K562 (cell line): Measurements from ENCODE around the gene ISLR2. TPM values are rescaled to one million over a fixed set of nuclear protein-coding genes. Genes with fewer than 3 reads are reported as not detected.
A peak's percentile ranks its signal among the peaks of the same experiment; 100 is the strongest.

Source experiments
- ATAC-seq: fragments of 200-7000 bp; cut with Tn5 transposase; 3 replicates; pipeline ENCODE4 v1.9.1; 2020; ENCODE audit warnings: moderate library complexity
- BruUV-seq: library from RNA; stranded (reverse); fragments of 400-500 nt; replicated peaks from 2 replicates; lab custom pipeline; 2021; lab: Mats Ljungman, UMichigan
- CTCF ChIA-PET: fragments of 300-600 bp; formaldehyde crosslinking; extraction: SDS; loops from one replicate; lab custom pipeline; 2021; ENCODE audit warnings: low intra/inter-chr PET ratio; lab: Yijun Ruan, JAX
- POLR2A ChIA-PET: fragments of 300-600, 350-650 bp; sonication (Branson Sonifier 250); formaldehyde crosslinking; extraction: SDS; loops from one replicate; lab custom pipeline; 2021; ENCODE audit warnings: antibody characterized with exemption, inconsistent platforms; lab: Yijun Ruan, JAX
- DNase-seq, 4 experiments: peaks; one replicate each; pipeline versions ENCODE4 v3.0.0 to v3.0.0-alpha.2; 2011 to 2018; ENCODE audit warnings: low spot score in 3 of 4, mixed read lengths in 3 of 4; ENCODE audit errors: extremely low read depth in 1 of 4
- FAIRE-seq: peaks from 2 replicates; lab custom pipeline; 2011; peaks lifted over from hg19 to GRCh38; lab: Jason Lieb, UNC
- H2AFZ ChIP-seq: 2 replicates; pipeline ENCODE4 v1.6.0; 2011; ENCODE audit warnings: low read depth, low read length, control low read depth, inconsistent platforms
- H3K27ac ChIP-seq: fragments of 200-600 bp; 3 replicates; pipeline ENCODE4 v1.8.0; 2011; ENCODE audit warnings: low read depth, mild to moderate bottlenecking, control low read depth, inconsistent platforms, low read length, moderate library complexity, mixed read lengths; ENCODE audit errors: extremely low read depth
- H3K27me3 ChIP-seq, 2 experiments: fragments of 300-600 bp in 1 of 2; 2 replicates in 1 of 2; 3 replicates in 1 of 2; pipeline versions ENCODE4 v1.6.0 to v1.8.0; 2011; ENCODE audit warnings: inconsistent platforms in 2 of 2, low read length in 2 of 2, mild to moderate bottlenecking in 1 of 2, mixed read lengths in 1 of 2, moderate library complexity in 1 of 2; ENCODE audit not compliant: control insufficient read depth in 2 of 2, insufficient read depth in 2 of 2
- H3K36me3 ChIP-seq: fragments of 300-600 bp; 3 replicates; pipeline ENCODE4 v1.8.0; 2011; ENCODE audit warnings: mild to moderate bottlenecking, low read length, inconsistent platforms; ENCODE audit not compliant: control insufficient read depth, insufficient read depth
- H3K4me1 ChIP-seq, 2 experiments: fragments of 200-600 bp in 1 of 2; replicated peaks in 1 of 2; 2 replicates in 1 of 2; 3 replicates in 1 of 2; pipeline versions ENCODE4 v1.5.1 to v1.8.0; 2011; ENCODE audit warnings: inconsistent platforms in 2 of 2, low read length in 2 of 2, mild to moderate bottlenecking in 1 of 2, mixed read lengths in 1 of 2, moderate library complexity in 1 of 2; ENCODE audit not compliant: control insufficient read depth in 2 of 2, insufficient read depth in 2 of 2
- H3K4me2 ChIP-seq: 2 replicates; pipeline ENCODE4 v1.6.1; 2011; ENCODE audit warnings: low read length, control low read depth, inconsistent platforms, mixed read lengths; ENCODE audit not compliant: insufficient read depth
- H3K4me3 ChIP-seq: fragments of 200-600 bp; sonication (generic), shearing (Covaris generic); 2 replicates; pipeline ENCODE4 v1.5.1; 2016; ENCODE audit warnings: control low read depth, inconsistent platforms
- H3K79me2 ChIP-seq: fragments of 200-600 bp; 3 replicates; pipeline ENCODE4 v1.8.0; 2011; ENCODE audit warnings: low read length, inconsistent platforms; ENCODE audit not compliant: control insufficient read depth, insufficient read depth
- H3K9ac ChIP-seq, 2 experiments: 2 replicates each; pipeline versions ENCODE4 v1.6.0 to v1.6.1; 2011; ENCODE audit warnings: low read depth in 2 of 2, low read length in 2 of 2, control low read depth in 1 of 2, inconsistent platforms in 1 of 2, mild to moderate bottlenecking in 1 of 2, mixed read lengths in 1 of 2; ENCODE audit not compliant: insufficient read depth in 1 of 2
- H3K9me1 ChIP-seq: one replicate; pipeline ENCODE4 v1.6.0; 2011; ENCODE audit warnings: inconsistent platforms, mild to moderate bottlenecking, low read length, moderate library complexity; ENCODE audit not compliant: control insufficient read depth, insufficient read depth
- H3K9me3 ChIP-seq: replicated peaks from 2 replicates; pipeline ENCODE4 v1.5.1; 2011; ENCODE audit warnings: low read depth, low read length, inconsistent platforms; ENCODE audit not compliant: control insufficient read depth, insufficient read depth
- H4K20me1 ChIP-seq: replicated peaks from 2 replicates; pipeline ENCODE4 v1.6.1; 2011; ENCODE audit warnings: low read length, inconsistent platforms, mixed read lengths; ENCODE audit not compliant: control insufficient read depth, insufficient read depth
- CBX1 ChIP-seq: sonication (generic); IDR thresholded peaks from 2 replicates; pipeline ENCODE4 v1.6.1; 2016; ENCODE audit warnings: antibody characterized with exemption, low read depth, mild to moderate bottlenecking
- ERF ChIP-seq: fragments of 450-650 bp; formaldehyde crosslinking; IDR thresholded peaks from 2 replicates; pipeline ENCODE4 v1.4.0; 2020; ENCODE audit warnings: mild to moderate bottlenecking, mixed read lengths
- KLF10 ChIP-seq: fragments of 250-450 bp; sonication (Bioruptor Pico); IDR thresholded peaks from 2 replicates; pipeline ENCODE4 v1.6.1; 2021; ENCODE audit warnings: matching md5 sums
- MBD2 ChIP-seq: sonication (generic); IDR thresholded peaks from 2 replicates; pipeline ENCODE4 v1.6.1; 2016; ENCODE audit warnings: low read depth, borderline replicate concordance
- PBX2 ChIP-seq, 2 experiments: IDR thresholded peaks in 1 of 2; conservative IDR thresholded peaks in 1 of 2; 2 replicates each; pipeline ENCODE4 v1.6.1; 2016; ENCODE audit warnings: low read depth in 2 of 2, mild to moderate bottlenecking in 1 of 2, missing compliant biosample characterization in 1 of 2, missing genetic modification characterization in 1 of 2, moderate library complexity in 1 of 2
- PTTG1 ChIP-seq: fragments of 450-650 bp; IDR thresholded peaks from 2 replicates; pipeline ENCODE4 v1.6.1; 2016; ENCODE audit warnings: low read depth, mild to moderate bottlenecking, missing genetic modification characterization, missing compliant biosample characterization
- SOX6 ChIP-seq: fragments of 450-650 bp; IDR thresholded peaks from 2 replicates; pipeline ENCODE4 v1.6.1; 2014; ENCODE audit warnings: mild to moderate bottlenecking
- SP2 ChIP-seq: IDR thresholded peaks from 2 replicates; pipeline ENCODE4 v1.6.1; 2011; ENCODE audit warnings: mild to moderate bottlenecking, low read depth, low read length, moderate library complexity; ENCODE audit not compliant: poor library complexity, severe bottlenecking; ENCODE audit errors: extremely low read depth
- TAL1 ChIP-seq: fragments of 450-650 bp; IDR thresholded peaks from 2 replicates; pipeline ENCODE4 v1.6.1; 2016; ENCODE audit warnings: mild to moderate bottlenecking
- TFAM ChIP-seq: fragments of 250-450 bp; sonication (Bioruptor Pico); conservative IDR thresholded peaks from 2 replicates; pipeline ENCODE4 v1.5.0; 2021; ENCODE audit warnings: mild to moderate bottlenecking, moderate library complexity
- WGBS: fragments of 100-300 bp; shearing (Covaris generic); methylation state at CpG from one replicate; pipeline ENCODE4 v1.1.6; 2016; ENCODE audit warnings: low coverage, mixed read lengths; ENCODE audit not compliant: insufficient coverage; ENCODE audit errors: missing lambda C conversion rate; 5-methylcytosine and 5-hydroxymethylcytosine counted together
- in situ Hi-C: fragments of 300-500 bp; cut with MboI; formaldehyde crosslinking; loops from 4 replicates; pipeline ENCODE4 v1.15.0; 2018; ENCODE audit warnings: inconsistent platforms, mixed read lengths
- intact Hi-C: fragments of 100-400 bp; cut with micrococcal nuclease; formaldehyde crosslinking; loops from 2 replicates; pipeline ENCODE4 v1.14.2; 2022
- polyA plus RNA-seq, 8 experiments: library from polyadenylated mRNA; depleted of rRNA in 4 of 8; stranded (reverse) in 5 of 8; unstranded in 3 of 8; fragments of >200 nt; fragmentation: Nextera tagmentation in 2 of 8; fragmentation: Illumina TruSeq in 1 of 8; extraction: Ambion mirVana in 2 of 8; extraction: Trizol in 1 of 8; gene quantifications; 2 replicates each; pipeline versions ENCODE4 v1.2.1 to v1.2.3, GENCODE V29; 2011 to 2014; ENCODE audit warnings: inconsistent platforms in 1 of 8, missing spikeins in 1 of 8
- total RNA-seq, 7 experiments: library from RNA; depleted of rRNA in 6 of 7; stranded (reverse); fragments of >200 nt in 6 of 7; fragmentation: Illumina TruSeq in 2 of 7; extraction: Trizol in 2 of 7; gene quantifications; 2 replicates each; pipeline versions ENCODE4 v1.2.1 to v1.2.3, GENCODE V29; 2011 to 2021; ENCODE audit warnings: low replicate concordance in 1 of 7

ISLR2 gene
- total and polyA plus RNA-seq, 9 of the 15 experiments (the other 6 are each of a cell fraction or from before 2014, with no cell fraction given): not detected

GRCh38 chr15:74099963-74100733 is 30.2 kb upstream of the ISLR2 start (continued):
- peak; percentile 79 for TF ChIP-seq CBX1

- Histone ChIP-seq H3K4me2 (no peak overlapping the region), H3K27me3 (no peaks in the 10 kb centered on the region; a peak in 1 of 5 replicates), H3K4me1 (no peaks in the 10 kb centered on the region)
- no TSS peak for BruUV-seq
- POLR2A ChIA-PET: no interaction called here
- intact Hi-C loops: no loop called here
- TF ChIP-seq SOX6 (no peak), TAL1 (no peak), MBD2 (no peak), SP2 (no peak), ERF (CRISPR knock-in tag) (no peak), PBX2 (CRISPR knock-in tag; IDR thresholded peaks at IDR 0.05; ENCODE audit: low read depth) (no peak), PBX2 (tag; conservative IDR thresholded peaks at IDR 0.05; ENCODE audit: low read depth) (no peak), PTTG1 (tag) (no peak), TFAM (CRISPR knock-in tag) (no peak), KLF10 (no peak)
- TF ChIP-seq, all 486 proteins: peak for 0
- no peak overlapping the region for H3K27ac ChIP-seq
- no peaks in the 10 kb centered on the region for H3K79me2 ChIP-seq
- DNase-seq (no peak), FAIRE-seq (no peak), ATAC-seq (no peak)
- no peaks in the 10 kb centered on the region for H3K9me3 ChIP-seq
- no peaks in the 10 kb centered on the region for H3K9me1 ChIP-seq
- H3K36me3 ChIP-seq: no peaks in the 10 kb centered on the region
- H3K9ac ChIP-seq: no peak overlapping the region
- WGBS: 0% methylated on average over 1 of the region's 5 CpGs
- no peak overlapping the region for H2AFZ ChIP-seq
- no peak overlapping the region for H3K4me3 ChIP-seq
- in situ Hi-C loops: no loop called here
- no peaks in the 10 kb centered on the region for H4K20me1 ChIP-seq
- CTCF ChIA-PET: no interaction called here
Measured at GRCh38 chr15:74108111-74108510, 22.3 kb upstream of the ISLR2 start.
